Measurements from ENCODE around the gene KLK14. TPM values are rescaled to one million over a fixed set of nuclear protein-coding genes. Genes with fewer than 3 reads are reported as not detected.

KLK14 gene
- total RNA-seq (under 1 TPM; 0.32 to 0.39 TPM), total RNA-seq (0.08 to 0.23 reads per million in 2 donors)

- no peaks in the 10 kb centered on the region for H3K9me3 ChIP-seq (ENCODE audit: control insufficient read depth, low read length, poor library complexity, severe bottlenecking)
- Mint-ChIP-seq H3K4me1 (peaks cover 19% of the 10 kb centered on the region), H3K36me3 (ENCODE audit: low read depth) (peaks cover 19% of the 10 kb centered on the region), H3K4me3 (peak within 1 kb of the TSS; percentile 73), H3K27me3 (peaks cover 20% of the 10 kb centered on the region), H3K27ac (peak within 1 kb of the TSS; percentile 29)
- DNase-seq, result no peak
- ATAC-seq, result no peak
Observed at GRCh38 chr19:51082611-51083010, at the start of gene KLK14. KLK14 (minus strand) TSS chr19:51082887; CDS start chr19:51082614, 273 bp downstream.

GRCh38 chr19:51131780-51132680 lies 49.3 kb upstream of the KLK14 start:
- peak overlapping the region; percentile 37 for H3K27ac Mint-ChIP-seq
- H3K4me3 Mint-ChIP-seq, result peak overlapping the region; percentile 66
- peaks cover 15% of the 10 kb centered on the region for H3K27me3 Mint-ChIP-seq
- H3K4me1 Mint-ChIP-seq, result peaks cover 23% of the 10 kb centered on the region
- no peaks in the 10 kb centered on the region for H3K9me3 ChIP-seq (ENCODE audit: control insufficient read depth, low read length, poor library complexity, severe bottlenecking)
- H3K36me3 Mint-ChIP-seq (ENCODE audit: low read depth), result peaks cover 7% of the 10 kb centered on the region
- no peak for DNase-seq
- ATAC-seq, result peak; percentile 46

- DNase-seq, result no peak
- Mint-ChIP-seq H3K4me3 (no peak overlapping the region), H3K27ac (no peak overlapping the region), H3K4me1 (peaks cover 30% of the 10 kb centered on the region), H3K27me3 (peaks cover 4% of the 10 kb centered on the region), H3K36me3 (ENCODE audit: low read depth) (peaks cover 5% of the 10 kb centered on the region)
- H3K9me3 ChIP-seq (ENCODE audit: control insufficient read depth, low read length, poor library complexity, severe bottlenecking), result no peaks in the 10 kb centered on the region
- no peak for ATAC-seq
Observed at GRCh38 chr19:51129716-51130115, 47.0 kb upstream of the KLK14 start.

- H3K9me3 ChIP-seq (ENCODE audit: control insufficient read depth, low read length, poor library complexity, severe bottlenecking), result no peaks in the 10 kb centered on the region
- peaks cover 44% of the 10 kb centered on the region for H3K4me1 Mint-ChIP-seq
- DNase-seq (no peak), ATAC-seq (no peak)
- peaks cover 3% of the 10 kb centered on the region for H3K36me3 Mint-ChIP-seq (ENCODE audit: low read depth)
- no peak overlapping the region for H3K27ac Mint-ChIP-seq
- peaks cover 4% of the 10 kb centered on the region for H3K27me3 Mint-ChIP-seq
- no peak overlapping the region for H3K4me3 Mint-ChIP-seq
Observed at GRCh38 chr19:51128227-51128626, 45.5 kb upstream of the KLK14 start.

GRCh38 chr19:51127755-51128154 lies 45.1 kb upstream of the KLK14 start:
- Mint-ChIP-seq H3K4me1 (peaks cover 46% of the 10 kb centered on the region), H3K27ac (no peak overlapping the region), H3K27me3 (peaks cover 4% of the 10 kb centered on the region), H3K4me3 (no peak overlapping the region), H3K36me3 (ENCODE audit: low read depth) (peaks cover 3% of the 10 kb centered on the region)
- ATAC-seq, result no peak
- DNase-seq, result no peak
- H3K9me3 ChIP-seq (ENCODE audit: control insufficient read depth, low read length, poor library complexity, severe bottlenecking), result no peaks in the 10 kb centered on the region

GRCh38 chr19:51127032-51127431 lies 44.3 kb upstream of the KLK14 start:
- Mint-ChIP-seq H3K4me3 (peak overlapping the region; percentile 50), H3K27me3 (peaks cover 4% of the 10 kb centered on the region), H3K4me1 (peaks cover 44% of the 10 kb centered on the region), H3K36me3 (ENCODE audit: low read depth) (peaks cover 3% of the 10 kb centered on the region), H3K27ac (peak overlapping the region; percentile 56)
- H3K9me3 ChIP-seq (ENCODE audit: control insufficient read depth, low read length, poor library complexity, severe bottlenecking), result no peaks in the 10 kb centered on the region
- no peak for DNase-seq
- ATAC-seq, result no peak

- Mint-ChIP-seq H3K4me3 (peak overlapping the region; percentile 12), H3K36me3 (ENCODE audit: low read depth) (peaks cover under 1% of the 10 kb centered on the region), H3K27me3 (peaks cover under 1% of the 10 kb centered on the region), H3K4me1 (peaks cover 40% of the 10 kb centered on the region), H3K27ac (peak overlapping the region; percentile 91)
- ATAC-seq, result no peak
- DNase-seq, result no peak
- no peaks in the 10 kb centered on the region for H3K9me3 ChIP-seq (ENCODE audit: control insufficient read depth, low read length, poor library complexity, severe bottlenecking)
Observed at GRCh38 chr19:51125421-51126075, 42.9 kb upstream of the KLK14 start.

GRCh38 chr19:51124729-51125128 lies 42.0 kb upstream of the KLK14 start, which contains the start of gene SIGLEC9:
SIGLEC9 (plus strand) TSS chr19:51124906; CDS start chr19:51124975, 69 bp downstream.
- peaks cover 43% of the 10 kb centered on the region for H3K4me1 Mint-ChIP-seq
- ATAC-seq, result no peak
- no peak for DNase-seq
- H3K4me3 Mint-ChIP-seq, result peak within 1 kb of the TSS; percentile 79
- no peaks in the 10 kb centered on the region for H3K36me3 Mint-ChIP-seq (ENCODE audit: low read depth)
- H3K27ac Mint-ChIP-seq, result peak within 1 kb of the TSS; percentile 91
- H3K9me3 ChIP-seq (ENCODE audit: control insufficient read depth, low read length, poor library complexity, severe bottlenecking), result no peaks in the 10 kb centered on the region
- no peaks in the 10 kb centered on the region for H3K27me3 Mint-ChIP-seq

- no peaks in the 10 kb centered on the region for H3K27me3 Mint-ChIP-seq
- no peak for DNase-seq
- H3K4me1 Mint-ChIP-seq, result peaks cover 43% of the 10 kb centered on the region
Observed at GRCh38 chr19:51124216-51124615, 41.5 kb upstream of the KLK14 start.

GRCh38 chr19:51123802-51124201 lies 41.1 kb upstream of the KLK14 start:
- peak overlapping the region; percentile 79 for H3K4me3 Mint-ChIP-seq
- H3K36me3 Mint-ChIP-seq (ENCODE audit: low read depth), result no peaks in the 10 kb centered on the region
- no peak for ATAC-seq
- no peaks in the 10 kb centered on the region for H3K27me3 Mint-ChIP-seq
- H3K4me1 Mint-ChIP-seq, result peaks cover 43% of the 10 kb centered on the region
- DNase-seq, result no peak
- no peaks in the 10 kb centered on the region for H3K9me3 ChIP-seq (ENCODE audit: control insufficient read depth, low read length, poor library complexity, severe bottlenecking)
- H3K27ac Mint-ChIP-seq, result peak overlapping the region; percentile 91

More at GRCh38 chr19:51124216-51124615, 41.5 kb upstream of the KLK14 start:
- no peak for ATAC-seq
- H3K36me3 Mint-ChIP-seq (ENCODE audit: low read depth), result no peaks in the 10 kb centered on the region
- H3K4me3 Mint-ChIP-seq, result peak overlapping the region; percentile 79
- H3K27ac Mint-ChIP-seq, result peak overlapping the region; percentile 91
- H3K9me3 ChIP-seq (ENCODE audit: control insufficient read depth, low read length, poor library complexity, severe bottlenecking), result no peaks in the 10 kb centered on the region

- H3K9me3 ChIP-seq (ENCODE audit: control insufficient read depth, low read length, poor library complexity, severe bottlenecking), result no peaks in the 10 kb centered on the region
- DNase-seq, result no peak
- peak; percentile 84 for ATAC-seq
- Mint-ChIP-seq H3K27me3 (no peaks in the 10 kb centered on the region), H3K4me3 (peak overlapping the region; percentile 79), H3K27ac (peak overlapping the region; percentile 91), H3K4me1 (peaks cover 40% of the 10 kb centered on the region), H3K36me3 (ENCODE audit: low read depth) (no peaks in the 10 kb centered on the region)
Observed at GRCh38 chr19:51123381-51123800, 40.7 kb upstream of the KLK14 start.

- ATAC-seq (peak; percentile 12), DNase-seq (no peak)
- Mint-ChIP-seq H3K36me3 (ENCODE audit: low read depth) (no peaks in the 10 kb centered on the region), H3K4me3 (peak overlapping the region; percentile 79), H3K27ac (peak overlapping the region; percentile 91), H3K4me1 (peaks cover 38% of the 10 kb centered on the region), H3K27me3 (no peaks in the 10 kb centered on the region)
- no peaks in the 10 kb centered on the region for H3K9me3 ChIP-seq (ENCODE audit: control insufficient read depth, low read length, poor library complexity, severe bottlenecking)
Observed at GRCh38 chr19:51122112-51122981, 39.7 kb upstream of the KLK14 start.
